Occipital lobe (tissue), 2 donors: Measurements from ENCODE around the gene GP2. TPM values are rescaled to one million over a fixed set of nuclear protein-coding genes. Genes with fewer than 3 reads are reported as not detected.

Experiments used
- DNase-seq: peaks from one replicate; lab custom pipeline; 2025; lab: John Stamatoyannopoulos, UW
- total RNA-seq: library from RNA; depleted of rRNA; stranded (reverse); fragments of >200 nt; gene quantifications from one replicate; pipeline ENCODE4 v1.2.3, GENCODE V29; 2014

Gene GP2
- not detected for total RNA-seq

DNA sequence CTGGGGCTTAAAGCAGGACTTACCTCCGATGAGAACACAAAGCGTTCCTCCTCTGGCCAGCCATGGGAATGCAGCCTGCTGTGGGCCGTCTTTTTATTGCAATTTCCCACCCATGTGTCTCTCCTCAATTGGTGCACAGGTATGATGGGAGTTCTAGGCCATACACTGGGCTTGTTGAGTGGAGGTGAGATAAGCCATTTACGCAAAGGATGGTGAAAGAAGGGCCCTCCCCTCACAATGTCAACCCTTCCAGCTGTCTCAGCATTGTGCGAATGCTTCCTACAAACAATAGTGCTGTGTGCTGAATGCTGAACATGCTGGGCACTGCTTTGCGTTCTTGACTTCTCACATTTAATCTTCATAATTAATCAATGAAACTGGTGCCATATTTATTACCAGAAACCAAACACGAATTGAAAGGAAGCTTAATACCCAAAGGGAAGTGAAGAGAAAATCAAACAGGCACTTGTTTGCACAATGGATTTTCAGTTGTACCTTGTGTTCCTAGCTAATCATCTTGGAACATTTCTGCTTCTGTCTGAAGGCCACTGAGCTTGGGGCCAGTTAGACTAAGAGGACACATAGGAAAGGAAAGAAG lies at the start of gene GP2:
GP2 (minus strand) TSS at position 70 of the 598 bp plus-strand sequence. CDS start 1,082 bp downstream, outside the sequence.
- no peak for DNase-seq

DNA sequence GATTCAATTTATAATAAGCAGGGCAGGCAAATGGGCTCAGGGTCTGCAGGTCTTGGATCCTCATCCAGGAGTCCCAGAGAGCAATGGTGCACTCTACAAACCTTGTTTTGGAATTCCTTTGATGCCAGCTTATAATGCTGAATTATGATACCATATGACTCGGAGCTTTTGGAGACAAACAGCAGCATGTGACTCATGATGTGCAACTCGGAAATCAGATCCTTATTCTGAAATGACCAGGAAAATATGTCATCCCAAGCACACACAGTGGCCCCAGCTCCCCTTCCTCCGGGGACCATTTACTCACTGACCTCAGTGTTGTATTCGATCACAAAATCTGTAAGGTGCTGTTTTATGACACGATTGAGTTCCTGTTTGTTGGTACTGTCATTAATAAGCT lies 45.4 kb upstream of the GP2 start:
- DNase-seq: no peak

GRCh38 chr16:20369452-20370054 lies 42.2 kb upstream of the GP2 start:
- DNase-seq: no peak

- no peak for DNase-seq
Observed at GRCh38 chr16:20364051-20364450, 36.7 kb upstream of the GP2 start.

DNA sequence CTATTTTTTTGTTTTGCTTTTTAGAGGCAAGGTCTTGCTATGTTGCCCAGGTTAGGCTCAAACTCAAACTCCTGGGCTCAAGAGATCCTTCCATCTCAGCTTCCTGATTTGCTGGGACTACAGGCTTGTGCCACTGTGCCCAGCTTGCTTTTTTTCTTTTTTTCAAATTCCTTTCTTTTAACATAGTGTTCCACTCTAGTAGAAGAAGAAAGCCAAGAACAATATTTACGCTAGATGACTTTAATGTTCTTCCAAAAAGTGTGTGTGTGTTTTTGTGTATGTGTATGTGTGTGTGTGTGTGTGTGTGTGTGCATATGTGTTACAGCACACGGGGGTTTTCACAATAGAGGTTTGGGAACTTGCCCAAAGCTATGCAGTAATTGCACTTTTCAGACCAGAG lies 35.9 kb upstream of the GP2 start:
- DNase-seq: no peak

DNA sequence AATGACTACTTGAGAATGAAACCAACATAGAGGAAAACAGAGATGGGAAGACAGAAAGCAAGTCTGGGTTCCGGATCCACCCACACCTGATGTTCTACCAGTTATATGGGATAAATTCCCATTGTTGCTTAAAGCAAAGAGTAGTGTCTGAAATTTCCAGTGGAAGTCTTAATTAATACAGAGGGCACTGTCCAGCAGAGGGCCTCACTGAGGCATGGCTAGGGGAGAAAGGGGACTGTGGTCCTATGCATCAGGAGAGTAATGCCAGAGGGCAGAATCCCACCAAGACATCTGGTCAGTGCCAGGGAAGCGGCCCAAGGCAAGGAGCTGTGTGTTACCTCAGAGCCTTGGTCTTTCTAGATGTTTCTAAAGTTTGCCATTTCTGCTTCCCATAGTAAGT lies 32.7 kb upstream of the GP2 start:
- DNase-seq: no peak

GRCh38 chr16:20355114-20355782 lies 27.9 kb upstream of the GP2 start:
- no peak for DNase-seq

- DNase-seq: no peak
Observed at GRCh38 chr16:20353379-20353778, 26.1 kb upstream of the GP2 start.

GRCh38 chr16:20352615-20353014 lies 25.3 kb upstream of the GP2 start, which contains the start of gene UMOD:
Gene UMOD, minus strand, starts transcription at chr16:20352715. Its CDS starts 1,978 bp downstream, at chr16:20350737.
- DNase-seq: no peak

DNA sequence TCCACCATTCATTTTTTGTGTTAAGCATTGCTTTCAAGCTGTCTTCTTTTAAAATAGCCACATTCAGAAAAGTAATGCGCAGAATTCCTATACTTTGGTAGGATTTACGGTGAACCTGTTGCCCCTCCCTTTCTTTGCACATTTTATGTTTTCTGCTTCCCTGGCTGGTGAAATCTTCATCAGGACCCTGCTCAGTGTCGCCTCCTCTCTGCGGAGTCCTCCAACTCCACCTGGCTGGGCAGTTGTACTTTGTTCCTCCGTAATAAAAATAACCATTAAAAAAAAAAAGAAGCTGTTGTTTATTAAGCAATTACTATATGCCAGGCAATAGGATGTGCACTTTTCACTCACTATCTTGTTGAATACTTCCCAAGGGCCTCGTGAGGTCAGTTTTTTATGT lies 22.3 kb upstream of the GP2 start:
- DNase-seq: no peak

DNA sequence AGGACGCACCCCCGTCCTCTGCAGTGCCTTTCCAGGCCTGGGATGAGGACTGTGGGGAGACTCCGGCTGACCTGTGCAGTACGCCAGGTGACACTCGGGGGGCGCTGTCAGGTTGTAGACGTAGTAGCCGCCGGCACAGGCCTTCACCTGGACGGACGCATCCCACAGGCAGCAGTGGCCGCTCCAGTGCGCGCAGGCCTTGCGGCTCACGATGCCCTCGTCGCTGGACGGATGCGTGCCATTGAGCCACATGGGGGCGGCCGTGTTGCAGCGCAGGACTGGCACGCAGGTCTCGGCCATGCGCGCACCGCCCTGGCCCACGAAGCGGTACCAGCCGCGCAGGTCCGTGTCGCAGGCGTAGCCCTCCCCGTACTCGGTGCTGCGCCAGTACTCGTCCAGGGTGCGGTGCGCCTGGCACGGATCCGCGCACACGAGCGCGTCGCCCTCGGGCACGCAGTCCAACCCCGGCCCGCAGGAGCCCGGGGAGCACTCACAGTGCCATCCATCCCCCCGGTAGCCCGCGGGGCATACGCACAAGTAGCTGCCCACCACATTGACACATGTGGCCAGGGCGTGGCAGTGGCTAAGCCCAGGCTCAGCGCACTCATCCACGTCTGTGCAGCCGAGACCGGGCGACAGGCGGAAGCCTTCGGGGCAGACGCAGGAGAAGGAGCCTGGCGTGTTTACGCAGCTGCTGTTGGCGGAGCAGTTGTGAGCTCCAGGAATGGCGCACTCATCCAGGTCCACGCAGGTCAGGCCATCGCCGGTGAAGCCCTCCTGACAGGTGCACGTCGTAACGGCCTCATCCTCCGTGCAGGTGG lies 21.3 kb upstream of the GP2 start:
- DNase-seq: no peak

DNA sequence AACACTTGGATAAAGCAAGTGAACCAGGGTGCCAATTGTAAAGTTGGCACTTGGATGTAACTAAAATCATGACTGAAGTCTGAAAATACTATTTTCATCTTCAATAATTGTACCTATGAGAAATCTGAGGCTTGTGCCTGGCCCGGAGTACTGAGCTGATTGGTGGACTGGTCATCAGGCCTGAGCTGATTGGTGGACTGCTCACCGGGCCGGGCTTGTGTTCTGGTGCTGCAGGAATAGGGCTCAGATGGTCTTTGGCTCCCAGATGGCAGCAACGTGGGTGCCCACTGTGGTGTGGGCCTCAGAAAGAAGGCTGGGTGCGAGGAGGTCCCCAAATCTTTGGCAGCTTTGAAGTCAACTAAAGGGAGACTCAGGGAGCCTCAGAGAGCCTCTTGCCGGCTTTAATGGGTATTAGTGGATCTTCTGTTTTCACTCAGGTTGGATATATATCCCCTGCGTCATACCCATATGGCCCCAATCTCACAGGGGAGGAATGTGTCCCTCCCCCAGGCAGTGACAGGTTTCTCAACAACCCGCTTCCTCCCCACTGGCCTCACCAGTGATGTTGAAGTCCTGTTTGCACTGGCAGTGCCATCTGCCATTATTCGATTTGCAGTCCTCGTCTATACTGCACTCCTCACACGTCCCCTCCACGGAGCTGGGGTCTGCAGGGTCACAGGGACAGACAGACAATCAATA lies 20.5 kb upstream of the GP2 start:
- no peak for DNase-seq

GRCh38 chr16:20344611-20345010 lies 17.3 kb upstream of the GP2 start:
- DNase-seq: no peak

- no peak for DNase-seq
Observed at GRCh38 chr16:20339744-20340143, 12.4 kb upstream of the GP2 start.

DNA sequence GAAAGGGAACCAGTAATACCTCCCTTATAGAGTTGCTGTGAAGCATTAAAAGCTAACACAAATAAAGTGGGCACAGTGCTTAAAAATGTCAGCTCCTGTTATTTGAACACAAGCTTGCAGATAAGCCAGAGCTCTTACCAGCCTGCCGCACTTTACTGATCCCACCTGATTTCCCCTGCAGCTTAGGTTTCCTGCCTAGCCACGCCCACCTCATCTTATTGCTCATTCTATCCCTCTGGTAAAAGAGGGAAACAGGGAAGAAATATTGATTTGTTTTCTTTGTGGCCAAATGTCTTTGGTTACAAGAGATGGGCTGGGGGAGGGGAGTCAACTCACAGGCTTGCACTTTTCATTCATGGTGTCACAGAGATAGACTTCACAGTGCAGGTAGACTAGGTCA lies 9.6 kb upstream of the GP2 start:
- DNase-seq: no peak

DNA sequence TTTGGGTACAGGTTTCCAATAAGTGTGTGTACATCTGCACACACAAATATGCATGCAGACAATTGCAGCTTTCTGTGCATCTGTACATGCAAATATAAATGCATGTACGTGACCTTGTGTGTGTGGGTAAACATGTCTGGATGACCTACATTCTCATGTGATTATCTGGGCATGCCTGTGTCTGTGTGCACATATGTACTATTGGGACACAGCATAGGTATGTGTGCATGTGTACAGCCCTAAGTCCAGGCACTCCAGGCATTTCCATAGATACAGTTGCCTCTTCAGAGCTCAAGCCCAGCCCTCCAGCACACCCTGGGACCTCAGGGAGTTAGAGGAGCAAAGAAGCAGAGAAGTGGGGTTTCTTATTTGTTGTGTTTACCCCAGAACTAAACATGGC lies 7.1 kb upstream of the GP2 start:
- DNase-seq: no peak

GRCh38 chr16:20333120-20333519 lies 5.8 kb upstream of the GP2 start:
- no peak for DNase-seq

DNA sequence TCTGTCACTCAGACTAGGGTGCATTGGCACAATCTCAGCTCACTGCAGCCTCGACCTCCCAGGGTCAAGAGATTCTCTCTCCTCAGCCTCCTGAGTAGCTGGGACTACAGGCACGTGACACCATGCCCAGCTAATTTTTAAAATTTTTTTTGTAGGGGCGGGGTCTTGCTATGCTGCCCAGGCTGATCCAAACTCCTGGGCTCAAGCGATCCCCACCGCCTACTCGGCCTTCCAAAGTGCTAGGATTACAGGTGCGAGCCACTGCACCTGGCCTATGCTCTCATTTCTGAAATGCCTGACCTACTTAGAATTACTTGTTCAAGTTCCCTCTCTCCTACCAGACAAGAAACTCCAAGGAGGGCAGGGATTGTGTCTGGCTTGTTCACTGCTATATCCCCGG lies 5.1 kb upstream of the GP2 start:
- no peak for DNase-seq

DNA sequence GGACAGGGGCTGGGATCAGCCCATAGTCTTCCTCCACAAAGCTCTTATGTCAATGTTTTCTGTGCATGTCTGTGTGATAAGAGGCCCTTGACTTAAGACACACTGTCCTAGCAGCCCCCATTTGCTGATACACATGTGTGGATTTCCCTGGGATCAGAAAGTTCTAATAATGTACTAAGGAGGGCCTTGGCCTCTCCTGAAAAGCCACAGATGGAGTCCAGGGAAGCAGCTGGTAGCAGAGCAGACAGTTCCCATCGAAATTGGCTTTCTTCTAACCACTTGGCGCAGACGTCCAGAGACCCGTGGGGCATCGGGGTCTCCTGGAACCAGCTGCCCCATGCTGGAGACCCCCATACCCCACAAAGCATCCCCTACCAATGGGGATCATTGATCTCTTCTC lies 4.3 kb upstream of the GP2 start:
- DNase-seq: no peak

GRCh38 chr16:20329392-20330138 lies 2.3 kb upstream of the GP2 start:
- DNase-seq: no peak

GRCh38 chr16:20326321-20326720 lies 992 bp downstream of the GP2 start:
- no peak for DNase-seq
